ENCODE measurements around the gene OR4F16.
"Not testable (repeated sequence)": the region's sequence is repeated elsewhere in the genome, so short reads cannot be mapped to it uniquely, and the experiment has no call there.

The OR4F16 gene

GRCh38 chr1:686554-686953 lies at the start of gene OR4F16:
Gene OR4F16, minus strand, starts transcription at chr1:686654. Its CDS starts 0 bp downstream, at chr1:686654.
- not testable (repeated sequence) for DNase-seq

- DNase-seq: not testable (repeated sequence)
These were observed 47.2 kb upstream of the OR4F16 start for GRCh38 chr1:733649-734048.

- DNase-seq: not testable (repeated sequence)
These were observed 40.6 kb upstream of the OR4F16 start for GRCh38 chr1:727040-727439.
